Adrenal gland (tissue), 12 donors: ENCODE data around the gene HNRNPA1. TPM values are rescaled to one million over a fixed set of nuclear protein-coding genes. Genes with fewer than 3 reads are reported as not detected.
A peak's percentile ranks its signal among the peaks of the same experiment; 100 is the strongest.

Source experiments
- DNase-seq, 7 donors: peaks; one replicate each; pipeline ENCODE4 v3.0.0-alpha.2; 2019 to 2020
- H3K27ac ChIP-seq, 5 donors: fragments of 200-600 bp; sonication (generic) in 4 of 5; 1 replicate in 3 of 5; 2 replicates in 2 of 5; pipeline versions ENCODE4 v1.5.1 to v1.8.0; 2016 to 2020; ENCODE audit warnings: mild to moderate bottlenecking in 1 of 5
- H3K27me3 ChIP-seq: fragments of 200-600 bp; 2 replicates; pipeline ENCODE4 v1.8.0; 2021
- H3K36me3 ChIP-seq, 2 donors: fragments of 200-600 bp; replicated peaks in 1 of 2; 1 replicate in 1 of 2; 2 replicates in 1 of 2; pipeline versions ENCODE4 v1.5.1 to v1.8.0; 2018 to 2022
- H3K4me1 ChIP-seq, 2 donors: fragments of 200-600 bp; replicated peaks in 1 of 2; 1 replicate in 1 of 2; 2 replicates in 1 of 2; pipeline versions ENCODE4 v1.5.1 to v1.8.0; 2018 to 2021
- H3K4me3 ChIP-seq, 4 donors: fragments of 200-600 bp; sonication (generic) in 3 of 4; one replicate each; pipeline ENCODE4 v1.5.1; 2016 to 2018
- H3K9me3 ChIP-seq, 3 donors: fragments of 200-600 bp; sonication (generic) in 1 of 3; replicated peaks in 1 of 3; 1 replicate in 2 of 3; 2 replicates in 1 of 3; pipeline versions ENCODE4 v1.5.1 to v1.8.0; 2016 to 2021
- CTCF ChIP-seq, 6 experiments: fragments of 450-650 bp in 4 of 6; fragments of 200-600 bp in 2 of 6; sonication (generic) in 1 of 6; IDR thresholded peaks; 1 replicate in 5 of 6; 2 replicates in 1 of 6; pipeline versions ENCODE4 v1.5.1 to v1.8.0; 2016 to 2021; ENCODE audit warnings: antibody characterized with exemption in 6 of 6, mild to moderate bottlenecking in 2 of 6, moderate library complexity in 1 of 6
- POLR2A ChIP-seq, 2 donors: fragments of 450-650 bp; IDR thresholded peaks; one replicate each; pipeline ENCODE4 v1.6.1; 2017; ENCODE audit warnings: antibody characterized with exemption in 2 of 2, mild to moderate bottlenecking in 2 of 2, moderate library complexity in 1 of 2
- WGBS, 4 donors: extraction: QIAGEN DNeasy Blood & Tissue Kit in 2 of 4; methylation state at CpG; one replicate each; pipeline versions ENCODE4 v1.1.5 to v1.1.7; 2013 to 2017; 5-methylcytosine and 5-hydroxymethylcytosine counted together
- intact Hi-C, 2 donors: fragments of 100-400 bp; cut with DNase I; formaldehyde crosslinking; loops; one replicate each; pipeline versions ENCODE4 v1.14.1 to v1.15.0; 2022 to 2023
- polyA plus RNA-seq, 3 donors: library from polyadenylated mRNA; stranded (reverse); fragments of 200-250 nt in 2 of 3; fragments of 350-450 nt in 1 of 3; fragmentation: Illumina TruSeq in 1 of 3; extraction: RNeasy Lipid Tissue Mini Kit (QIAGEN cat#74804) in 1 of 3; gene quantifications; one replicate each; pipeline ENCODE4 v1.2.3, GENCODE V29; 2013 to 2014
- total RNA-seq, 9 donors: library from RNA; depleted of rRNA in 4 of 9; stranded (reverse); fragments of >200 nt in 4 of 9; fragments of 120-200 nt in 1 of 9; fragmentation: NEBNext Ultra II Directional in 1 of 9; extraction: Animal tissue kit (Norgen Biotek cat#: 25700) in 1 of 9; gene quantifications; one replicate each; pipeline versions ENCODE4 v1.1.0 to v1.2.4, GENCODE V29; 2013 to 2023
- donor health status: healthy with polysubstance abuse.
- donor health status: Bipolar disorder and iron deficiency.
- donor health status: DM: yes; HTN: yes; CAD: no.
- donor health status: DM: no; HTN: no; CAD: no.
- donor health status: DM: no; HTN: no; CAD: no.
- donor health status: DM: yes; HTN: yes; CAD: no.

HNRNPA1 gene
- total and polyA plus RNA-seq, 12 donors = 257 to 1,171 (median 639) TPM

GRCh38 chr12:54265364-54265812 lies 15.1 kb upstream of the HNRNPA1 start:
- 88 to 93% (median 90%) methylated on average over 4 of the region's 4 CpGs for WGBS, 4 donors
- TF ChIP-seq CTCF (IDR thresholded peaks at IDR 0.05) (no peak), POLR2A (IDR thresholded peaks at IDR 0.05) (no peak)
- H3K27ac ChIP-seq = no peak overlapping the region

GRCh38 chr12:54266852-54267251 lies 13.7 kb upstream of the HNRNPA1 start:
- Histone ChIP-seq H3K27ac (no peak overlapping the region), H3K4me1 (peaks cover 15 to 22% of the 10 kb centered on the region in 2 donors), H3K27me3 (no peaks in the 10 kb centered on the region), H3K9me3 (no peaks in the 10 kb centered on the region), H3K36me3 (no peaks in the 10 kb centered on the region), H3K4me3 (no peak overlapping the region)
- intact Hi-C loops = no loop called here
- TF ChIP-seq CTCF (IDR thresholded peaks at IDR 0.05) (no peak), POLR2A (IDR thresholded peaks at IDR 0.05) (no peak)
- 86 to 98% (median 96%) methylated on average over 2 of the region's 2 CpGs for WGBS, 4 donors
- no peak for DNase-seq

More at GRCh38 chr12:54265364-54265812, 15.1 kb upstream of the HNRNPA1 start:
- no peaks in the 10 kb centered on the region for H3K9me3 ChIP-seq
- intact Hi-C loops = no loop called here
- peaks cover 18 to 23% of the 10 kb centered on the region in 2 donors for H3K4me1 ChIP-seq
- no peaks in the 10 kb centered on the region for H3K27me3 ChIP-seq
- no peak for DNase-seq
- no peak overlapping the region for H3K4me3 ChIP-seq
- no peaks in the 10 kb centered on the region for H3K36me3 ChIP-seq

GRCh38 chr12:54270345-54270744 lies 10.2 kb upstream of the HNRNPA1 start:
- DNase-seq = no peak
- WGBS, 4 donors = 94 to 100% (median 97%) methylated on average over 2 of the region's 2 CpGs
- no peak overlapping the region for H3K27ac ChIP-seq
- H3K36me3 ChIP-seq = no peaks in the 10 kb centered on the region
- no peak overlapping the region for H3K4me3 ChIP-seq
- H3K9me3 ChIP-seq = no peaks in the 10 kb centered on the region
- intact Hi-C loops = no loop called here
- TF ChIP-seq CTCF (IDR thresholded peaks at IDR 0.05) (no peak), POLR2A (IDR thresholded peaks at IDR 0.05) (no peak)
- H3K4me1 ChIP-seq = peaks cover 10 to 16% of the 10 kb centered on the region in 2 donors
- H3K27me3 ChIP-seq = no peaks in the 10 kb centered on the region

- no peak for DNase-seq
- Histone ChIP-seq H3K27ac (peak overlapping the region in 1 of 5 donors; percentile 32), H3K36me3 (no peaks in the 10 kb centered on the region), H3K4me3 (no peak overlapping the region), H3K9me3 (no peaks in the 10 kb centered on the region), H3K4me1 (peaks cover 10 to 16% of the 10 kb centered on the region in 2 donors), H3K27me3 (no peaks in the 10 kb centered on the region)
- WGBS, 4 donors = 19 to 31% (median 25%) methylated on average over 1 of the region's 1 CpG
- intact Hi-C loops = no loop called here
- TF ChIP-seq CTCF (IDR thresholded peaks at IDR 0.05) (no peak), POLR2A (IDR thresholded peaks at IDR 0.05) (no peak)
These were observed 8.3 kb upstream of the HNRNPA1 start for GRCh38 chr12:54272214-54272613.
